GM18505 (cell line): ENCODE measurements around the gene MRPL17.

Experiments
- ATAC-seq: cut with Tn5 transposase; IDR thresholded peaks from one replicate; pipeline ENCODE4 v1.9.1; 2021; ENCODE audit not compliant: unreplicated experiment
- POLR2A ChIP-seq: IDR thresholded peaks from 4 replicates; pipeline ENCODE4 v1.6.1; 2011; ENCODE audit warnings: borderline replicate concordance; ENCODE audit not compliant: insufficient read depth, insufficient read length; ENCODE audit errors: extremely low read depth

The MRPL17 gene

DNA sequence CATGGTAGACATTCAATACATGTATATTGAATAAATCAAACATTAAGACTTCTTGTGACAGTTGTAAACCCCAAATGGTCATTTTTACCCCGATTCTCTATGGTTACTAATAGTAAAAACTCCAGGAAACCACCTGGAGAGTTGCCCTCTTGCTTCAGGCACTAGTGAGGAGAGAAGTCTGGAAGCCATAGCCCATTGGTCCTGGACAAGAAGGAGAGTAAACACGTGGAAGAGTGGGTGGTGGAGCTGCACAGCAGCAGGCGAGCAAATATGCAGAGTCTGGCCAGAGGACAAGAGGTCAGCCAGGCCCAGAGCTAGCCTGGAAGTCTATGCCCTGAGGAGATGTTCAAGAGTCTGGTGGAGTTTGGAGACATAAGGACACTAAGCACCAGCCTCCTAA, 45.3 kb downstream of the MRPL17 start:
- no peak for TF ChIP-seq POLR2A
- no peak for ATAC-seq

DNA sequence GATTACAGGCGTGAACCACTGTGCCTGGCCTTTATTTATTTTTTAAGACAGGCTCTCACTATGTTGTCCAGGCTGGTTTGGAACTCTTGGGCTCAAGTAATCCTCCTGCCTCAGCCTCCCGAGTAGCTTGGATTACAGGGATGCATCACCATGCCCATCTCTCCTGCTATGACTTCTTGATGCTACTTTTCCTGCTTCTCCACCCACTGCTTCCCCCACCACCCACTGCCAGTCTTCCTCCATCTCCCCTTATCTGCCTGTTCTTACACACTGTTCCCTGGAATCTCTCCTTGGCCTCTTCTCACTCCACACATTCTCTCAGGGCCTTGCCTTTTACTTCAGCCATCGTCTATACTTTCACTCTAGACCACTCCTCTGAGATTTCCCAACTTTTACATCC, 46.7 kb downstream of the MRPL17 start:
- TF ChIP-seq POLR2A = no peak
- no peak for ATAC-seq

DNA sequence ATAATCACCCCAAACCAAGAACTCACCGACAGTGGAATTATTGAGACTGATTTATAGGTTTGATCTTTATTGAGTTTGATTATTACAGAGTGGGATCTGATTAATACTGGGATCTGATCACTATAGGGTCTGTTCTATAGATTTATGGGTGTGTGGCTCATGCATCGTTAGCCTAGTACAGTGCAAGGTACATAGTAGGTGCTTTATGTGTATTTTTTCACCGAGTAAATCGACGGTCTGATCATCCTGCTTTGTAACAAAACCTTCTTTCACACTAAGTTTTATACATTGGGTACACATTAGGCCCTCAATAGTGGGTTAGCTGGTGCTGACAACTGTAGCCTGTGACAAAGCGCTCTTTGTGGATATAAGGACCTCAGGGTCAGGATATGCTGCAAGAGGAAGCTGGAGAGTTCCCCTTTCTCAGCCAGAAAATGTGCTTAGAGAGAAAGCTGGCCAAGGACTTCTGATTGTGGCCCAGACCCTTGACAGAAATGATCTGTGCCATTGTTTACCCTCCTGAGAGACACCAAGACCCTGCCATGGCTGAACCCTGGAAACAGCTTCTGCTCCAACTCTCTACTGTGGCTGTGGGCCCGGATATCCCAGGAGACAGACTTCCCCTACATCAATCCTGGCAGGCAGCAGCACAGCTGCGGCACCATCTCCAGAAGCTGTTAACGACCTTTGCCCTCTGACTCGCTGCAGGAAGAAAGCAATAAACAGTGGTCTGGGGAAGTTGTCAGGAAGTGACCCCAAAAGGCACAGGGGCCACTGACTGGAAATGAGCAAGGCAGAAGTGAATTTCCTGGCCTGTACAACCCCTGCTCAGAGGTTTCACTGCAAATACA, 47.8 kb downstream of the MRPL17 start:
- no peak for TF ChIP-seq POLR2A
- ATAC-seq = no peak

DNA sequence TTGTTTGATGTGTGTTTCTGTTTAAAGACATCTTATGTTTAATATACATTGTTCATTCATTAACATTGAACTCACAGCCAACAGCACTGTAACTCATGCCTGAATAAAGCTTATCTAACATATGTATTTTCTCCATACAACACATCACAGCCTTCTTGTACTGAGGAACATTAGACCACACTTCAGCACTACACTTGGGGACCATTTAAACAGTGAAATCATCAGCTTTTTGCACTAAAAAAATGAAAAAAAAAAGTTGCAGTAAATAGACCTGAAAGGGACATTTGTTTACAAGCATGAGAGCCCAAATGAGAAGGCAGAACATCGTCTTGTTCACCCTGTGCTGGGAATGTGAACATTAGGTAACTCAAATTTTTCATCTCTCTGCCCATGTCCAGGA, 48.6 kb downstream of the MRPL17 start:
- no peak for TF ChIP-seq POLR2A
- ATAC-seq = no peak

DNA sequence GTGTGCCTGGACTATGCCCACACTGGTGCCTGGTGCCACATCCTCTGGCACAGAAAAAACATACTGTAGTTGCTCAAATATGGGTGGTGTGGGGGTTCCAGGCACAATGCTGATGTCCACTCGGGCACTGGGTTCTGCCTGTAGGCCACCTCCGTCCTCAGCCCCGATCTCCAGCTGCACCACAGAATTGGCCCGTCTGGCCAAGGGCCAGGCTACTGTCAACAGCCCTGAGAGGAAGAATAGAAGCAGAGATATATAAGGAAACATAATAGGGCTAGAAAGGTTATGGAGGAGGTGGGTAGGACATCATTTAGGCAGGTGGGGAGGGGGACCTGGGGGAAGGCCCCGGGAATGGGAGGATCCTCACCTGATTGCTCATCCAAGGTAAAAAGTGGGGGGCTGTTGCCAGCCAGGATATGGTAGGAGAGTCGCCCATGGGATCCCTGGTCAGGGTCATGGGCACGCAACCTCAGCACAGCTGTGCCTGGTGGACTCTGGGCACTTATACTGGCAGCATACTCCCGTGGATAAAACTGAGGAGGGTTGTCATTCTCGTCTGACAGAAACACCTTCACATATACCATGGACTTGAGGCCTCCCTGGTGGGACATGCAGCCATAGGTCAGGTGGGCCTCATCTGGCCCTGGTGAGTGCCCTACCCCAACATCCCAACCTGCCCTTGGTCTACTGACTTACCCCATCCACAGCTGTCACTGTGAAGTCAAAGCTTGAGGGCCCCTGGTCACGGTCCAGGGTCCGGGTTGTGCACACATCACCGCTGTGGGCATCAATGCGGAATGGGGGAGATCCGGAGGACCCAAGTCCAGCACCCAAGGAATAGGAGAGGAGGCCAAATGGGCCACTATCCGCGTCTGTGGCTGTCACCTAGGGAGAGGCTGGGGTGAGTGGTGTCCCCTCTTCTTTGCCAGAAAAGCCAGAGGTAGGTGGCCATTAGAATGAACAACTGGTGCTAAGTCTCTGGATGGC, 49.4 kb downstream of the MRPL17 start:
- TF ChIP-seq POLR2A = no peak
- no peak for ATAC-seq

DNA sequence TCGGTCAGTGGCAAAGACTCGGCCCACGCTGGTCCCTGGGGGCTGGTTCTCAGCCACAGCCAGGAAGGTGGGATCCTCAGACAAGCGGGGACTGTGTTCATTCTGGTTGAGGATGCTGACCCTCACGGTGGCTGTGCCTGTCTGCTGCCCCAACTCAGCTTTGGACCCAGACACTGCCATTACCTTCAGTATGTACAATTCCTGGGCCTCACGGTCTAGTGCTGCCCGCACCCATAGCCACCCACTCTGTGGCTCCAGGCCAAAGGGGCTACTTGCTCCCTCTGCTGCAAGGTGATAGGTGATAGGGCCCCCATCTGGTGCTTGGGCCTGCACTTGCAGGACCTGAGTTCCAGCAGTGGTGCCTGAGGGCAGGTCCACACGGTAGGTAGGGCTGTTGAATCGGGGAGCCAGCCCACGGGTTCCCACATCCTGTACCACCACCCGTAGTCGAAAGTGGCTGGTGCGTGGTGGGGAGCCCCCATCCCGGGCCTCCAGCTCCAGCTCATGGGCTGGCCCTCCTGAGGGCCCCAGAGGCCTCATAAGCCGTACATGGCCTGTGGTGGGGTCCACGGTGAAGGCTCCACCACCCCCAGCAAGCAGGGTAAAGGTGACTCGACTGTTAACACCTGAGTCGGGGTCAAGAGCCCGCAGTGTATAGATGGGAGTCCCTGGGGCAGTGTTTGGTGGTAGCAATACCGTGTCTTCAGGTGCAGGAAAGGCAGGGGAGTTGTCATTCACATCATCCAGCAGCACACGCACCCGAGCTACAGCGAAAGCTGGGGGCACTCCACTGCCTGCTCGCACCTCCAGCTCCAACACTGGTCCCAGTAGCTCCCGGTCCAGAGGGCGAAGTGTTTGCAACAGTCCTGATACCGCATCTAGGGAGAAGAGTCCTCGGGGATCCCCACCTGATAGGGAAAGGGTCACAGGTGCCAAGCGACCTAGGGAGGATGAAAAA, 50.7 kb downstream of the MRPL17 start:
- ATAC-seq = no peak

DNA sequence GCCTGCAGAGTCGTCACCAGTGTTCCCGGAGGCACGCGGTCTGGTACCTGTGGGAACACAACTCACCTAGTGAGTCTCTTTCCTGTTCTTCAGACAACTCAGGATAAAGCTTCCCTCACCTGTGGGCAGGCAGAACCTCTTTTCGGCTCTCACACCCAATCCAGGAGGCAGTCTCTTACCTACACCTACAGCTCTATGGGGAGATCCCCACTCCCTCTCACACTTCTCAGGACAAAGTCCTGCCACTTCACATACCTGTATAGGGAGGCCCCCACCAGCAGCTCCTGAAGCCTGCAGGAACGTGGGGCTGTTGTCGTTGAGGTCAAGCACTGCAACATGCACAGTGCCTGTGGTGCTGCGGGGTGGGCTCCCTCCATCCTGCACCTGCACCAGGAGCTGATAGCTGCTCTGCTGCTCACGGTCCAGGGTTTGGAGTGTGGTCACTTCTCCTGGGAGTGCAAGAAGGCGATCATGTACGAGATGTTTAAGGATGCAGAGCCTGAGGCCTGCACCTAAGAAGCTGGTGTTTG, 51.7 kb downstream of the MRPL17 start:
- TF ChIP-seq POLR2A = no peak
- ATAC-seq = no peak

More for the DNA sequence above, 50.7 kb downstream of the MRPL17 start:
- TF ChIP-seq POLR2A = no peak

DNA sequence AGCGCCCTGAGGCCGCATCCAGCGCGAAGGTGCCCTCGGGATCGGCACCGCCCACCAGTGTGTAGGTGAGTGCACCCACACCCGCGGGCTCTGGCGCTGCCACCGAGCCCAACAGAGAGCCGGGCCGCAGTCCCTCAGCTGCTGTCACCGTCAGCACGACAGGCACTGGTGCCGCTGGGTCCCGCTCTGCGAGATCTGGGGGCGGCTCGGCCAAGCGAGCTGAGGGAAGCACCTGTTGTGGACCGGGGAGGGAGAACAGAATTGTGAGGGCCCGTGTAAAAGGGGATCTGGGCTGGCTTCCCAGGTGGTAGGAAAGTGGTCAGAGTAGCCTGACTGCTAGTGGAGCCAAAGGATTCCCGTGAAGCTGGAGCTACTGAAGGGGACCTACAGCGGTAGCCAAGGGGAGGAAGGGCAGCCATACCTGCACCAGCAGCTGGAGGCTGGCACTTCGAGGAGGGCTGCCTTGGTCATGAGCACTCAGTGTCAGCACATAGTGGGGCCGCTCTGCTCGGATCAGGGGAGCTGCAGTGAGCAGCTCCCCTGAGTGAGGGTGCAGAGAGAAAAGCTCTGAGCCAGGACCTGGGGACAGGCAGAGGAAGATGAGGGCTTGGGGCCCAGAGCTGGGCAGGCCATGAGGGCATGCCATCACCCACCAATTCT, 52.4 kb downstream of the MRPL17 start:
- no peak for ATAC-seq
- no peak for TF ChIP-seq POLR2A
